ENCODE results near the gene BCL2.

BCL2 gene

GRCh38 chr18:63309422-63309821 lies 10.1 kb downstream of the BCL2 start:
- Histone ChIP-seq H3K4me1 (ENCODE audit: insufficient read depth, low read length) (peaks cover 78% of the 10 kb centered on the region), H3K36me3 (ENCODE audit: insufficient read depth, low read length) (peaks cover 75% of the 10 kb centered on the region), H3K9me3 (ENCODE audit: insufficient read depth, low read length, severe bottlenecking) (no peaks in the 10 kb centered on the region), H3K27me3 (ENCODE audit: insufficient read depth, low read length, poor library complexity) (no peaks in the 10 kb centered on the region), H3K27ac (ENCODE audit: low read length) (no peak overlapping the region), H2AFZ (ENCODE audit: low read depth, low read length) (no peak overlapping the region), H4K20me1 (ENCODE audit: insufficient read depth, low read length) (peaks cover 95% of the 10 kb centered on the region), H3K4me2 (ENCODE audit: insufficient read depth, low read length) (peak overlapping the region; percentile 26; the same call in 1 of the 2 replicates), H3K4me3 (ENCODE audit: low read depth in 1 of 2, low read length in 2 of 2) (no peak overlapping the region), H3K9ac (ENCODE audit: low read depth, low read length) (no peak overlapping the region), H3K79me2 (ENCODE audit: insufficient read depth, low read length) (peaks cover 99% of the 10 kb centered on the region)
- ATAC-seq (ENCODE audit: insufficient read depth, low read depth): 0 out of 3 replicates have a peak, but pooled peaks have one; percentile 47
- DNase-seq: no peak
- no peak for TF ChIP-seq CTCF (IDR thresholded peaks at IDR 0.05; ENCODE audit: borderline replicate concordance, extremely low read depth, low read length, poor library complexity, severe bottlenecking)
- no peak for TF ChIP-seq EZH2 (IDR thresholded peaks at IDR 0.05; ENCODE audit: borderline replicate concordance, low read depth, low read length, severe bottlenecking)

- Histone ChIP-seq H3K36me3 (ENCODE audit: insufficient read depth, low read length) (peaks cover 63% of the 10 kb centered on the region), H3K4me2 (ENCODE audit: insufficient read depth, low read length) (peak overlapping the region; percentile 23; the same call in 1 of the 2 replicates), H2AFZ (ENCODE audit: low read depth, low read length) (no peak overlapping the region), H3K4me1 (ENCODE audit: insufficient read depth, low read length) (peaks cover 64% of the 10 kb centered on the region), H3K79me2 (ENCODE audit: insufficient read depth, low read length) (peaks cover 99% of the 10 kb centered on the region), H3K9ac (ENCODE audit: low read depth, low read length) (no peak overlapping the region), H4K20me1 (ENCODE audit: insufficient read depth, low read length) (peaks cover 93% of the 10 kb centered on the region), H3K4me3 (ENCODE audit: low read depth in 1 of 2, low read length in 2 of 2) (no peak overlapping the region), H3K9me3 (ENCODE audit: insufficient read depth, low read length, severe bottlenecking) (no peaks in the 10 kb centered on the region), H3K27ac (ENCODE audit: low read length) (no peak overlapping the region), H3K27me3 (ENCODE audit: insufficient read depth, low read length, poor library complexity) (no peaks in the 10 kb centered on the region)
- DNase-seq (no peak), ATAC-seq (ENCODE audit: insufficient read depth, low read depth) (no peak)
- no peak for TF ChIP-seq EZH2 (IDR thresholded peaks at IDR 0.05; ENCODE audit: borderline replicate concordance, low read depth, low read length, severe bottlenecking)
- TF ChIP-seq CTCF (IDR thresholded peaks at IDR 0.05; ENCODE audit: borderline replicate concordance, extremely low read depth, low read length, poor library complexity, severe bottlenecking): no peak
Observed at GRCh38 chr18:63307551-63308200, 11.9 kb downstream of the BCL2 start.

GRCh38 chr18:63306819-63307550 lies 12.6 kb downstream of the BCL2 start:
- Histone ChIP-seq H3K36me3 (ENCODE audit: insufficient read depth, low read length) (peaks cover 62% of the 10 kb centered on the region), H4K20me1 (ENCODE audit: insufficient read depth, low read length) (peaks cover 88% of the 10 kb centered on the region), H3K9me3 (ENCODE audit: insufficient read depth, low read length, severe bottlenecking) (no peaks in the 10 kb centered on the region), H3K79me2 (ENCODE audit: insufficient read depth, low read length) (peaks cover 99% of the 10 kb centered on the region), H3K4me3 (ENCODE audit: low read depth in 1 of 2, low read length in 2 of 2) (no peak overlapping the region), H3K4me2 (ENCODE audit: insufficient read depth, low read length) (no peak overlapping the region; the same call in 1 of the 2 replicates), H3K4me1 (ENCODE audit: insufficient read depth, low read length) (peaks cover 58% of the 10 kb centered on the region), H2AFZ (ENCODE audit: low read depth, low read length) (no peak overlapping the region), H3K9ac (ENCODE audit: low read depth, low read length) (no peak overlapping the region), H3K27me3 (ENCODE audit: insufficient read depth, low read length, poor library complexity) (no peaks in the 10 kb centered on the region), H3K27ac (ENCODE audit: low read length) (no peak overlapping the region)
- TF ChIP-seq EZH2 (IDR thresholded peaks at IDR 0.05; ENCODE audit: borderline replicate concordance, low read depth, low read length, severe bottlenecking) (no peak), CTCF (IDR thresholded peaks at IDR 0.05; ENCODE audit: borderline replicate concordance, extremely low read depth, low read length, poor library complexity, severe bottlenecking) (no peak)
- DNase-seq (no peak), ATAC-seq (ENCODE audit: insufficient read depth, low read depth) (no peak)
